Measurements from ENCODE around the gene MX1. TPM values are rescaled to one million over a fixed set of nuclear protein-coding genes. Genes with fewer than 3 reads are reported as not detected.

Gene MX1
- total and polyA plus RNA-seq, 2 donors (not counting 3 experiments of a cell fraction or from before 2014, with no cell fraction given) = 5.9 to 25.1 TPM

DNA sequence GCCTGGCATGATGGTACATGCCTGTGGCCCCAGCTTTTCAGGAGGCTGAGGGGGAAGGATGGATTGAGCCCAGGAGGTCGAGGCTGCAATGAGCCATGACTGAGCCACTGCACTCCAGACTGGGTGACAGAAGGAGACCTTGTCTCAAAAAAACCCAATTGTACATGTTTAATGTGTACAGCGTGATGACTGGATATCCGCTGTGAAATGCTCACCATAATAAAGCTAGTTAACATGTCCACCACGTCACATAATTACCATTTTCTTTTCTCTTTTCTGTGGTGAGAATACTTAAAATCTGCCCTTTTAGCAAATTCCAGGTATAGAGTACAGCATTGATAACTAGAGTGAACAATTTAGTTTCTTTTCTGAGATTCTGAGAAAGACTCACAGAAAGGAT, 57.9 kb downstream of the MX1 start:
- Histone ChIP-seq H3K36me3 (ENCODE audit: control insufficient read depth in 2 of 2, extremely low read depth in 1 of 2, insufficient read depth in 2 of 2, low read length in 2 of 2) (no peaks in the 10 kb centered on the region), H3K9ac (replicated peaks; ENCODE audit: extremely low read depth, insufficient read depth, low read length) (no peak overlapping the region), H3K9me3 (replicated peaks; ENCODE audit: control insufficient read depth, insufficient read depth, low read length) (no peaks in the 10 kb centered on the region), H3K9me1 (replicated peaks; ENCODE audit: control insufficient read depth, extremely low read depth, insufficient read depth, low read length) (no peaks in the 10 kb centered on the region), H3K79me2 (ENCODE audit: control insufficient read depth, insufficient read depth, low read length) (no peaks in the 10 kb centered on the region), H3K4me1 (ENCODE audit: control insufficient read depth, extremely low read depth, insufficient read depth, low read length) (no peaks in the 10 kb centered on the region), H3K27ac (ENCODE audit: insufficient read depth, low read depth, low read length) (no peak overlapping the region), H3K4me3 (replicated peaks in 1 of 3; ENCODE audit: insufficient read depth in 1 of 3, low read depth in 1 of 3, low read length in 3 of 3) (no peak overlapping the region), H2AFZ (ENCODE audit: low read depth, low read length) (no peak overlapping the region), H4K20me1 (replicated peaks; ENCODE audit: control insufficient read depth, extremely low read depth, insufficient read depth, low read length) (no peaks in the 10 kb centered on the region), H3K4me2 (ENCODE audit: insufficient read depth, low read length) (no peak overlapping the region), H3K27me3 (ENCODE audit: control insufficient read depth in 2 of 2, insufficient read depth in 2 of 2, low read length in 2 of 2) (no peaks in the 10 kb centered on the region)
- TF ChIP-seq, protein P1, sequence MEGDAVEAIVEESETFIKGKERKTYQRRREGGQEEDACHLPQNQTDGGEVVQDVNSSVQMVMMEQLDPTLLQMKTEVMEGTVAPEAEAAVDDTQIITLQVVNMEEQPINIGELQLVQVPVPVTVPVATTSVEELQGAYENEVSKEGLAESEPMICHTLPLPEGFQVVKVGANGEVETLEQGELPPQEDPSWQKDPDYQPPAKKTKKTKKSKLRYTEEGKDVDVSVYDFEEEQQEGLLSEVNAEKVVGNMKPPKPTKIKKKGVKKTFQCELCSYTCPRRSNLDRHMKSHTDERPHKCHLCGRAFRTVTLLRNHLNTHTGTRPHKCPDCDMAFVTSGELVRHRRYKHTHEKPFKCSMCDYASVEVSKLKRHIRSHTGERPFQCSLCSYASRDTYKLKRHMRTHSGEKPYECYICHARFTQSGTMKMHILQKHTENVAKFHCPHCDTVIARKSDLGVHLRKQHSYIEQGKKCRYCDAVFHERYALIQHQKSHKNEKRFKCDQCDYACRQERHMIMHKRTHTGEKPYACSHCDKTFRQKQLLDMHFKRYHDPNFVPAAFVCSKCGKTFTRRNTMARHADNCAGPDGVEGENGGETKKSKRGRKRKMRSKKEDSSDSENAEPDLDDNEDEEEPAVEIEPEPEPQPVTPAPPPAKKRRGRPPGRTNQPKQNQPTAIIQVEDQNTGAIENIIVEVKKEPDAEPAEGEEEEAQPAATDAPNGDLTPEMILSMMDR (IDR thresholded peaks at IDR 0.05; ENCODE audit: extremely low read depth in 1 of 2, insufficient read depth in 1 of 2, low read depth in 1 of 2, low read length in 2 of 2) = no peak
- TF ChIP-seq MYC (IDR thresholded peaks at IDR 0.05; ENCODE audit: low read depth, low read length) (no peak), EZH2 (IDR thresholded peaks at IDR 0.05; ENCODE audit: borderline replicate concordance, low read depth, low read length, severe bottlenecking) (no peak), FOS (IDR thresholded peaks at IDR 0.05; ENCODE audit: borderline replicate concordance, insufficient read depth, low read length) (no peak), JUN (IDR thresholded peaks at IDR 0.05; ENCODE audit: borderline replicate concordance, insufficient read depth, insufficient read length, low read depth) (no peak), POLR2AphosphoS5 (IDR thresholded peaks at IDR 0.05; ENCODE audit: insufficient read depth, low read depth, low read length) (no peak), GATA2 (IDR thresholded peaks at IDR 0.05; ENCODE audit: insufficient read depth, insufficient read length, low read depth, low read length) (no peak), POLR2A (IDR thresholded peaks at IDR 0.05; ENCODE audit: low read depth, low read length) (no peak)
- ChIA-PET POLR2A (no interaction called here), CTCF (no interaction called here)
- FAIRE-seq (no peak), DNase-seq (ENCODE audit: low read depth, low spot score) (no peak)
- no TSS peak for BruUV-seq (replicated peaks)
- dilution Hi-C loops (cut with MboI; ENCODE audit: extremely low pct_ligation_motif_present, low sequenced_read_pairs) = no loop called here
- intact Hi-C loops (cut with micrococcal nuclease) = no loop called here

All from endothelial cell of umbilical vein (primary cell).